Left ventricle myocardium superior (tissue), 1 donor: Measurements from ENCODE around the gene FEM1A. TPM values are rescaled to one million over a fixed set of nuclear protein-coding genes. Genes with fewer than 3 reads are reported as not detected.
A peak's percentile ranks its signal among the peaks of the same experiment; 100 is the strongest.
"Not testable (repeated sequence)": the region's sequence is repeated elsewhere in the genome, so short reads cannot be mapped to it uniquely, and the experiment has no call there.

Experiments used
- ATAC-seq: fragments of 200-7000 bp; cut with Tn5 transposase; one replicate; pipeline ENCODE4 v1.9.1; 2020; ENCODE audit warnings: mild to moderate bottlenecking, moderate library complexity
- DNase-seq: peaks from one replicate; pipeline ENCODE4 v3.0.0-alpha.2; 2020
- intact Hi-C: fragments of 100-400 bp; cut with micrococcal nuclease; formaldehyde crosslinking; loops from one replicate; pipeline ENCODE4 v1.11.0; 2022
- long read RNA-seq: library from polyadenylated mRNA; unstranded; transcript quantifications from one replicate; pipeline ENCODE4 v2.0.0, GENCODE V29; 2021
- total RNA-seq: library from RNA; stranded (reverse); fragmentation: NEBNext Ultra II Directional; extraction: Animal tissue kit (Norgen Biotek cat#: 25700); gene quantifications from one replicate; pipeline ENCODE4 v1.2.1, GENCODE V29; 2021
- donor health status: DM: no; HTN: yes; CAD: no; lungs with severe emphysema.

FEM1A gene
- total RNA-seq, result 49.6 TPM
- long read RNA-seq, full-length matches to known transcripts, result 287 of 287 reads
- long read RNA-seq, partial matches to known transcripts, result 0 of 287 reads
- long read RNA-seq, other reads (novel, unspliced or antisense), result 0 of 287 reads

DNA sequence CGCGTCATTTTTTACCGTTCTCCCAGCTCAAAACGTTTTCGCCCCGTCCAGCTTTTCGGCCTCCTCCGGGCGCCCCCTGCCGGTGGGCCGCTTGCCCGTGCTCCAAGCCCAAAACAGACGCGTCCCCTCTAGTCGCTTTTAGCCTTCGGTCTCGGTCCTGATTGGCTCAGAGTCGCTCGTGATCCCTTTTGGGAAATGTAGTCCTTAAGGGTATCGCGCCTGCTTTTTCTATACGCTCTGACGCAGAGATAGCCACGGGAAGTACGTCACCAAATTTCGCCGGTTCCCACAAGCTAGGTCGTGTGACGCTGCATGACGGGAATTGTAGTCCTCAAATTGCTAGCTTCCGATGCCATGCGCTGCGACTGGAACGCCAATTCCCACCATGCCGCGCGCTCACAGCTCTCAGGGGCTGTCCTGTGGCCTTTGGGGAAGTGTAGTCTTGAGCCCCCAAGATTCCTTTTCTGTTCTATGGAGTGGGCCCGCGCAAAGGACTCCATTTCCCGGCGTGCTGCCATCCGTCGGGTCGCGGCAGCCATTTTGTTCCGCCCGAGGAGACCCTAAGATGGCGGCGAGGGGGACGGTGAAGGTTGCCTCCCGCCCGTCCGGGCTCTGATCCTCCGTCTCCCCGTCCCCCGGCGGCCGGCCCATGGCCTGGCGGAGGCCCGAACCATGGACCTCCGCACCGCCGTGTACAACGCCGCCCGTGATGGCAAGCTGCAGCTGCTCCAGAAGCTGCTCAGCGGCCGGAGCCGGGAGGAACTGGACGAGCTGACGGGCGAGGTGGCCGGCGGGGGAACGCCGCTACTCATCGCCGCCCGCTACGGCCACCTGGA lies at the start of gene FEM1A:
FEM1A (plus strand) TSS at position 552 of the 836 bp plus-strand sequence; CDS start at position 673, 121 bp downstream.
- ATAC-seq (peak; percentile 99), DNase-seq (peak; percentile 98)
- intact Hi-C loops, result no loop called here

DNA sequence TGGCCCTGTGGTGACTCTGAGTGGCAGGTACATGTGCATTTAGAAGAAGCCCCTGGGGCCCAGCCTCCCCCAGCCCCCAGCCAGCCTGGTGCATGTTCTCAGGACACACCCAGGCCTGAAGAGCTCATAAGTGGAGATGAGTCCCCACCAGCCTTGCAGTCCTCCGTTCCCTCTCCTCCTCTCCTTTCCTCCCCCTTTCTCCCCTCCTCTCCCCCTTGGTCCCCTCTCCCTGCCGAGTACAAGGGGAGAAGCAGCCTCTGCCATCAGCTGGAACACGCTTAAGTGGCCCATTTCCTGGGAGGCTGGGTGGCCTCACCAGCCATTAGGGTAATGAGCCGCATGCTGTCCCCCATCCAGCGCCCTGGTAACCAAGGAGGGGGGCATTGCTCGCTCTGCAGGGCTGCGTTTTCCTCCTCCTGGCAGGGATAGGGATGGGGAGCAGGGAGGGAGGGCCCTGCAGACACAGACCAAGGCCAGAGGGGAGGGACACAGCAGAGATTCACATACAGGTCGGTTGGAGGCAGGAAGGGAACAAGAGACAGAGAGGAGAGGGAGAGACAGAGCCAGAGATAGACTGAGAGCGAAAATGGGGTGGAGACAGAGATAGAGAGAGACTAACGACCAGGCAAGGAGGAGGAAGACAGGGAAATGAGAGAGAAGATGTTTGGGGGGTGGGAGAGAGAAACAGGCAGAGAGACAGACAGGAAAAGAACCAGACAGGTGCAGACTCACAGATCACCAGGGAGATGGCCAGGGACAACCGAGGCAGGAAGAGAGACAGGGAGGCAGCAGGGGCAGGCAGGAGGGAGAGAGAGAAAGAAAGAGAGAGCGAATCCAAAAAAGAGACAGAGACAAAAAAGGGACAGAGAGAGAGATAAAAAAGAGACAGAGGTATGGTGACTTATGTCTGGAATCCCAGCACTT lies 48.5 kb upstream of the FEM1A start:
- intact Hi-C loops, result no loop called here
- peak; percentile 53 for ATAC-seq
- no peak for DNase-seq

DNA sequence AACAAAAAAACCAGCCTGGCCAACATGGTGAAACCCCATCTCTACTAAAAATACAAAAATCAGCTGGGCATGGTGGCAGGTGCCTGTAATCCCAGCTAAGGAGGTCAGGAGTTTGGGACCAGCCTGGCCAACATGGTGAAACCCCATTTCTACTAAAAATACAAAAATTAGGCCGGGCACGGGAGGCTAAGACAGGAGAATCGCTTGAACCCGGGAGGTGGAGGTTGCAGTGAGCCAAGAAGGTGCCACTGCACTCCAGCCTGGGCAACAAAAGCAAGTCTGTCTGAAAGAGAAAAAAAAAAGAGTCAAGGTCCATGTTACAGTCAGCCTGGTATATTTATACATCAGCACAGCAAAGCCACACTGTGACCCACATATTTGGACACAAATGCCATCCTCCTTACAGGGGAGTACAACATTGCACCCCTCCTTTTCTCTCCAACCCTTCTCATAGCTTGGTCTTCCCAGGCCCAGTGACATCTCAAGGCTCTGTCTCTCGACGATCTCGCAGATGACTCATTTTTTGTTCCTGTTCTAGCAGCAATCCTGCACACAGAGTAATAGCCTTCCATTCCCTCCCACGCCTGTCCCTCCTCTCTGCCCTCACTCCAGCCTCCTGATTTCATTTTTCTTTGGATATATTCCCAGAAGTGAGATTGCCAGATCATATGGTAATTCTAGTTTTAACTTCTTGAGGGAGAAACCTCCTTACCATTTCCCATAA lies 46.9 kb upstream of the FEM1A start:
- intact Hi-C loops, result no loop called here
- ATAC-seq, result peak; percentile 90
- DNase-seq, result no peak

DNA sequence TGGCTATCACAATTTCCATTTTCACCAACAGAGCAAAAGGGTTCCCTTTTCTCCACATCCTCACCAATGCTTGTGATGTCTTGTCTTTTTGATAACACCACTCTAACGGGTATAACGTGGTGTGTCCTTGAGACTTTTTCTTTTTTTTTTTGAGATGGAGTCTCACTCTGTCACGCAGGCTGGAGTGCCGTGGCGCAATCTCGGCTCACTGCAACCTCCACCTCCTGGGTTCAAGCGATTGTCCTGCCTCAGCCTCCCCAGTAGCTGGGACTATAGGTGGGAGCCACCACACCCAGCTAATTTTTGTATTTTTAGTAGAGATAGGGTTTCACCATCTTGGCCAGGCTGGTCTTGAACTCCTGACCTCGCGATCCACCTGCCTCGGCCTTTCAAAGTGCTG lies 46.4 kb upstream of the FEM1A start:
- ATAC-seq, intact Hi-C loops, DNase-seq: not testable (repeated sequence)

GRCh38 chr19:4745986-4746385 lies 45.5 kb upstream of the FEM1A start:
- no peak for ATAC-seq
- no peak for DNase-seq
- intact Hi-C loops, result no loop called here

DNA sequence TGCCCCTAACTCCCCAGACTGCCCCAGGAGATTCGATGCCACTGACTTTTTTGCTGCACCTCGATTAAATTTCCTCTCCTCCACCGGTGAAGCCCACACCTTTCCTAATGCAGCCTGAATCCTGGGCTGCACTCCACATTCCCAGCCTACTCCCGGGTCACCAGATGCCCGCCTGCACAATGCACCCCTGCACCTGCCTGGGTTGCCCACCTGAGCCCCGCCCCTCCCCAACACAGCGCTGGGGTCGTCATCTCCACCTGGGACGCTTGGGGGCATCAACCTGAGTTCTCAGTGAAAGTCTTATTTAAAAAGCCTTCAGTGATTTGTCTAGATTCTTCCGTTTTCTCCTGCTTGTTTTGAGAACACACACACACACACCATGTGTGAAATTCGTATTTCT lies 43.3 kb upstream of the FEM1A start:
- ATAC-seq (no peak), DNase-seq (no peak)
- intact Hi-C loops, result no loop called here

GRCh38 chr19:4748589-4748988 lies 42.9 kb upstream of the FEM1A start:
- DNase-seq, result no peak
- ATAC-seq, result no peak
- intact Hi-C loops, result no loop called here

- ATAC-seq, result no peak
- DNase-seq, result no peak
- intact Hi-C loops, result no loop called here
Measured at GRCh38 chr19:4749870-4750590, 41.5 kb upstream of the FEM1A start.

GRCh38 chr19:4754248-4754647 lies 37.3 kb upstream of the FEM1A start:
- DNase-seq (no peak), ATAC-seq (no peak)
- intact Hi-C loops, result no loop called here

GRCh38 chr19:4755459-4755858 lies 36.1 kb upstream of the FEM1A start:
- DNase-seq (no peak), ATAC-seq (no peak)
- intact Hi-C loops, result no loop called here

DNA sequence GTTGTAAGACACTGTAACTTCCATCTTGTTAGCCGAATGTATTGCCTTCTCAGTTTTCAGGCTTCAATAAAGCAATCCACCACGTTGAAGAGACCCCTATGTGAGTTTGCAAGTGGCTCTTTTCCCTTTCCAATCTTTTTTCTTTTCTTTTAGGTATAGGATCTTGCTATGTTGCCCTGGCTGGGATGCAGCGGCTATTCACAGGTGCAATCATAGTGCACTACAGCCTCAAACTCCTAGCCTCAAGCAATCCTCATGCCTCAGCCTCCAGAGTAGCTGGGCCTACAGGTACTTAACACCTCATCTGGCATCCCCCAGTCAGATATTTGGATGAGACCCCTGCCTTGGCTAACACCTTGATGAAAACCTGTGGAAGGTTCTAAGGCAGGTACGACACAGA lies 33.5 kb upstream of the FEM1A start:
- DNase-seq (no peak), ATAC-seq (no peak)
- intact Hi-C loops, result no loop called here

GRCh38 chr19:4758659-4759058 lies 32.9 kb upstream of the FEM1A start:
- intact Hi-C loops, result no loop called here
- no peak for DNase-seq
- no peak for ATAC-seq

- DNase-seq, result peak; percentile 95
- intact Hi-C loops, result no loop called here
- ATAC-seq, result peak; percentile 99
Measured at GRCh38 chr19:4759388-4760284, 31.9 kb upstream of the FEM1A start.

DNA sequence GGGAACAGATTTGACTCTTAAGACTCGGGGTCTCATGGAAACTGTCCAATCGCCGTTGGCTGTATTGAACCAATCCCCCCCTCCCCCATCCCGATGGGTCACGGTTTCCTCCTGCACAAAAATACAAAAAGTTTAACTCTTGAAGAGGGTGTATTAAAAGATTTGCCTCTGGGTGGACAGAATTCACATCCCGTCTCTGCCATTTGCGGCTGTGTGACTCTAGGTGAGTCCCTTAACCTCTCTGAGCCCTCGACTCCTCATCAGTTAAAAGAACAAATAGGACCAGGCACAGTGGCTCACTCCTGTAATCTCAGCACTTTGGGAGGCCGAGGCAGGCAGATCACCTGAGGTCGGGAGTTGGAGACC lies 31.3 kb upstream of the FEM1A start:
- DNase-seq (no peak), ATAC-seq (no peak)
- intact Hi-C loops, result no loop called here

DNA sequence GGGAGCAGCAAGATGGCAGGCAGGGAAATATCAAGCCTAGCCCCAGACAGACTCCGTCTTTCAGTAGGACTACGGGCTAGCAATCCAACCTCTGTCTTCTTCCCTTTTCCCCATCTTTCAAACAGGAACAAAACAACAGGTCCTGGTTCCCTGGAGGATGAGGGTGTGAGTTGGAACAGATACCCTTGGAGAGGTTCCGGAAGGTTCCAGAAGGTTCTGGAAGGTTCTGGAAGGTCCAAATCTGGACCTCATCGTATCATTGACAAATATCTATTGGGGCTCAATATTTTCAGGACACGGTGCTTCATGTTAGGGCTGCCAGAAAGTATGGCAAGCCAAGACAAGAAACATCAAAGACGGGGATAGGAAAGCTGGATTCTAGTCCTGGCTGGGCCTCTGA lies 28.5 kb upstream of the FEM1A start:
- ATAC-seq (no peak), DNase-seq (no peak)
- intact Hi-C loops, result no loop called here

DNA sequence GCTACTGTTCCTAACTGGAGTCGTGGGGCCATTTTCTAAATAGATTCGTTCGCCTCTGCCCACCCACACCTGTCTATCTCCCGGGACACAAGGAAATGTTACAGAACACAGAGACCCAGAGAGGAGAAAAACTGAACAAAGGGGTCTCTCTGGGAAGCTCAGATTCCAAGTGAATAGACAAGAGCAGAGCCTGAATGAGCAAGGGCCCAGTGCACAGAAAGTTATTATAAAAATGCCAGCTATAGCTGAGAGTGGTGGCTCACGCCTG lies 27.2 kb upstream of the FEM1A start:
- ATAC-seq (no peak), DNase-seq (no peak)
- intact Hi-C loops, result no loop called here

DNA sequence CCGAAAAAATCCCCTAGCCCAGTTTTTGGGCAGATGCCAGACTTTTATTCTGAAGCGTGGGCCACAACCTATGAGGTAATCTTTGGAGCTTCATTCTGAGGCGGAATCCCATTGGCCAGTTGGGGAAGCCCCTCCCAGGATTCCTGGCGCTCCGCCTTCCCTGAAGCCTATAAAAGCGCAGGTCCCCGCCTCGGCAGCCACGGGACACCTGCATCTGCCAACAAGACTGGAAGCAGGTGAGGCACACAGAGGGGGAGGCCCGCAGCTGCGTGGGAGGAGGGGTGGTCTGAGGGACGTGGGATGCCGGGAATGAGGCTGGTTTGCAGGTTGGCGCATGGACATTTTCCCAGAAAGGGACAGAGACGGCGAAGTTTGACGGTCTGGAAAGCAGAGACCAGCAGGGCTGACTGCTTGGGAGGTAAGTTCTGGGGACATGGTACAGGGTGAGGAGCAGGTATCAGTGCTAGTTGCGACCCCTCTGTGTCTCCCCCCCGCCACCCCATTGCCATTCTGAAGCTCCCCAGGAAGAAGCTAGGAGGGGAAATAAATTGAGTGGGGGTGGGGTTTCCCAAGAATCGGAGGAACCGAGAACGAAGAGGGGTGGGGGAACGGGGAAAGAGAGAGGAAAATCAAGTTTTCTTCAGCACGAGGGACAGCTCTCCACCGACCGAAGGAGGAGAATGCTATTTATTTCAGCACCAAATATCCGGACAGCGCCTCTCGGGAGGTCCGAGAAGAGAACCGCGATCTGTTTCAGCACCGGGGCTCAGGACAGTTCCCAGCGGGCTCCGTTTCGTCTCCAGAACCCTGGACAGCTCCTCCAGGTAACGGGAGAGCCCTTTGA lies 22.4 kb upstream of the FEM1A start:
- ATAC-seq, result peak; percentile 81
- peak; percentile 78 for DNase-seq
- intact Hi-C loops, result no loop called here
